Measurements from ENCODE around the gene RBM7. TPM values are rescaled to one million over a fixed set of nuclear protein-coding genes. Genes with fewer than 3 reads are reported as not detected.

The RBM7 gene
- total and polyA plus RNA-seq, 2 of the 13 experiments (the other 11 are each of a cell fraction or from before 2014, with no cell fraction given): 30.5 to 32.3 TPM

DNA sequence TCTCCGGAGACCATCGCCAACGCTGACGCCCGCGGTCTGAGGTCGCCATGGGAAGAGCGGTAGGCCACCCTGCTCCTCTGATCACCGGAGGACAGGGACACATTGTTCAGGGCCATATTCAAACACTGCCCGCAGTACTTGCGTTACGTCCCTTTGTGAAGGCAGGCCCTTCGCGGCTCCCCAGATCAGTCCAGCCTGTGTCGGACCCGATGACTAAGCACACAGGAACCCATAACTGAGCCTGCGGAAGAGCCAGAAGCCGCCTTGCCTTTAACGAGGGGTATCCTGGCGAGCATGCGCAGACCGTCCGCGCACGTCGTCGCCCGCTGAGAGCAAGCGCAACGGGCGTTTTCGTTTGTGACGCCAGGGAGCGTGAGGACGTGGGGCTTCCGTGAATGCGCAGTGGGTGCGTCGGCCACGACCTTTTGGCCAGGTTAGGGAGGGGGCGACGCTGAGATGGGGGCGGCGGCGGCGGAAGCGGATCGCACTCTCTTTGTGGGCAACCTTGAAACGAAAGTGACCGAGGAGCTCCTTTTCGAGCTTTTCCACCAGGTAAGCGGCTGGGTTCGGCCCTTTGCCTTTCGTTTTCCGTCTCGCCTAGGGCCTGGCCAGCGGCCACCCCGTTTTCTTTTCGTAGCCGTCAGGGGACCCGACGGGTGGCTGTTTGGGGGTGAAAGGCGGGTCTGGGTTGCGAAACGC is at the start of gene RBM7, which contains the start of gene C11orf71 (continued):
- TF ChIP-seq, protein P1, sequence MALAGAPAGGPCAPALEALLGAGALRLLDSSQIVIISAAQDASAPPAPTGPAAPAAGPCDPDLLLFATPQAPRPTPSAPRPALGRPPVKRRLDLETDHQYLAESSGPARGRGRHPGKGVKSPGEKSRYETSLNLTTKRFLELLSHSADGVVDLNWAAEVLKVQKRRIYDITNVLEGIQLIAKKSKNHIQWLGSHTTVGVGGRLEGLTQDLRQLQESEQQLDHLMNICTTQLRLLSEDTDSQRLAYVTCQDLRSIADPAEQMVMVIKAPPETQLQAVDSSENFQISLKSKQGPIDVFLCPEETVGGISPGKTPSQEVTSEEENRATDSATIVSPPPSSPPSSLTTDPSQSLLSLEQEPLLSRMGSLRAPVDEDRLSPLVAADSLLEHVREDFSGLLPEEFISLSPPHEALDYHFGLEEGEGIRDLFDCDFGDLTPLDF (CRISPR knock-in tag; IDR thresholded peaks at IDR 0.05): peak; percentile 67; the same call in 1 of the 2 replicates
- TF ChIP-seq ZNF124 (CRISPR knock-in tag; IDR thresholded peaks at IDR 0.05): no peak
- TF ChIP-seq, protein P2, sequence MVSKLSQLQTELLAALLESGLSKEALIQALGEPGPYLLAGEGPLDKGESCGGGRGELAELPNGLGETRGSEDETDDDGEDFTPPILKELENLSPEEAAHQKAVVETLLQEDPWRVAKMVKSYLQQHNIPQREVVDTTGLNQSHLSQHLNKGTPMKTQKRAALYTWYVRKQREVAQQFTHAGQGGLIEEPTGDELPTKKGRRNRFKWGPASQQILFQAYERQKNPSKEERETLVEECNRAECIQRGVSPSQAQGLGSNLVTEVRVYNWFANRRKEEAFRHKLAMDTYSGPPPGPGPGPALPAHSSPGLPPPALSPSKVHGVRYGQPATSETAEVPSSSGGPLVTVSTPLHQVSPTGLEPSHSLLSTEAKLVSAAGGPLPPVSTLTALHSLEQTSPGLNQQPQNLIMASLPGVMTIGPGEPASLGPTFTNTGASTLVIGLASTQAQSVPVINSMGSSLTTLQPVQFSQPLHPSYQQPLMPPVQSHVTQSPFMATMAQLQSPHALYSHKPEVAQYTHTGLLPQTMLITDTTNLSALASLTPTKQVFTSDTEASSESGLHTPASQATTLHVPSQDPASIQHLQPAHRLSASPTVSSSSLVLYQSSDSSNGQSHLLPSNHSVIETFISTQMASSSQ (IDR thresholded peaks at IDR 0.05; ENCODE audit: low read depth): no peak
- TF ChIP-seq, protein P2 (CRISPR knock-in tag; IDR thresholded peaks at IDR 0.05; ENCODE audit: borderline replicate concordance): peak; percentile 60; the same call in 1 of the 2 replicates
- TF ChIP-seq, protein P3, sequence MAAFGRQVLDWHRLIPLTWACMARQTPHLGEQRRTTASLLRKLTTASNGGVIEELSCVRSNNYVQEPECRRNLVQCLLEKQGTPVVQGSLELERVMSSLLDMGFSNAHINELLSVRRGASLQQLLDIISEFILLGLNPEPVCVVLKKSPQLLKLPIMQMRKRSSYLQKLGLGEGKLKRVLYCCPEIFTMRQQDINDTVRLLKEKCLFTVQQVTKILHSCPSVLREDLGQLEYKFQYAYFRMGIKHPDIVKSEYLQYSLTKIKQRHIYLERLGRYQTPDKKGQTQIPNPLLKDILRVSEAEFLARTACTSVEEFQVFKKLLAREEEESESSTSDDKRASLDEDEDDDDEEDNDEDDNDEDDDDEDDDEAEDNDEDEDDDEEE (CRISPR knock-in tag; IDR thresholded peaks at IDR 0.05): peak; percentile 69; the same call in 1 of the 2 replicates
- peak; percentile 30; the same call in 1 of the 2 replicates for TF ChIP-seq HNF4A (CRISPR knock-in tag; IDR thresholded peaks at IDR 0.05)
- no peak for TF ChIP-seq ZNF556 (CRISPR knock-in tag; IDR thresholded peaks at IDR 0.05; ENCODE audit: borderline replicate concordance)
- TF ChIP-seq ZNF12 (CRISPR knock-in tag; IDR thresholded peaks at IDR 0.05): peak; percentile 13; the same call in 1 of the 2 replicates
- TF ChIP-seq GTF2F1 (IDR thresholded peaks at IDR 0.05; ENCODE audit: low read length): 0 out of 2 replicates have a peak, but pooled peaks have one; percentile 51
- TF ChIP-seq, protein P4, sequence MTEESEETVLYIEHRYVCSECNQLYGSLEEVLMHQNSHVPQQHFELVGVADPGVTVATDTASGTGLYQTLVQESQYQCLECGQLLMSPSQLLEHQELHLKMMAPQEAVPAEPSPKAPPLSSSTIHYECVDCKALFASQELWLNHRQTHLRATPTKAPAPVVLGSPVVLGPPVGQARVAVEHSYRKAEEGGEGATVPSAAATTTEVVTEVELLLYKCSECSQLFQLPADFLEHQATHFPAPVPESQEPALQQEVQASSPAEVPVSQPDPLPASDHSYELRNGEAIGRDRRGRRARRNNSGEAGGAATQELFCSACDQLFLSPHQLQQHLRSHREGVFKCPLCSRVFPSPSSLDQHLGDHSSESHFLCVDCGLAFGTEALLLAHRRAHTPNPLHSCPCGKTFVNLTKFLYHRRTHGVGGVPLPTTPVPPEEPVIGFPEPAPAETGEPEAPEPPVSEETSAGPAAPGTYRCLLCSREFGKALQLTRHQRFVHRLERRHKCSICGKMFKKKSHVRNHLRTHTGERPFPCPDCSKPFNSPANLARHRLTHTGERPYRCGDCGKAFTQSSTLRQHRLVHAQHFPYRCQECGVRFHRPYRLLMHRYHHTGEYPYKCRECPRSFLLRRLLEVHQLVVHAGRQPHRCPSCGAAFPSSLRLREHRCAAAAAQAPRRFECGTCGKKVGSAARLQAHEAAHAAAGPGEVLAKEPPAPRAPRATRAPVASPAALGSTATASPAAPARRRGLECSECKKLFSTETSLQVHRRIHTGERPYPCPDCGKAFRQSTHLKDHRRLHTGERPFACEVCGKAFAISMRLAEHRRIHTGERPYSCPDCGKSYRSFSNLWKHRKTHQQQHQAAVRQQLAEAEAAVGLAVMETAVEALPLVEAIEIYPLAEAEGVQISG (CRISPR knock-in tag; IDR thresholded peaks at IDR 0.05): peak; percentile 85
- TF ChIP-seq JUNB (CRISPR knock-in tag; IDR thresholded peaks at IDR 0.05; ENCODE audit: borderline replicate concordance): peak; percentile 76; the same call in 1 of the 2 replicates
- TF ChIP-seq, protein P5, sequence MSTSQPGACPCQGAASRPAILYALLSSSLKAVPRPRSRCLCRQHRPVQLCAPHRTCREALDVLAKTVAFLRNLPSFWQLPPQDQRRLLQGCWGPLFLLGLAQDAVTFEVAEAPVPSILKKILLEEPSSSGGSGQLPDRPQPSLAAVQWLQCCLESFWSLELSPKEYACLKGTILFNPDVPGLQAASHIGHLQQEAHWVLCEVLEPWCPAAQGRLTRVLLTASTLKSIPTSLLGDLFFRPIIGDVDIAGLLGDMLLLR (CRISPR knock-in tag; IDR thresholded peaks at IDR 0.05): peak; percentile 69; the same call in 1 of the 2 replicates
- TF ChIP-seq YEATS4 (CRISPR knock-in tag; IDR thresholded peaks at IDR 0.05; ENCODE audit: borderline replicate concordance): peak; percentile 98
- peak; percentile 36; the same call in 1 of the 2 replicates for TF ChIP-seq EED (CRISPR knock-in tag; IDR thresholded peaks at IDR 0.05)
- TF ChIP-seq, protein P6, sequence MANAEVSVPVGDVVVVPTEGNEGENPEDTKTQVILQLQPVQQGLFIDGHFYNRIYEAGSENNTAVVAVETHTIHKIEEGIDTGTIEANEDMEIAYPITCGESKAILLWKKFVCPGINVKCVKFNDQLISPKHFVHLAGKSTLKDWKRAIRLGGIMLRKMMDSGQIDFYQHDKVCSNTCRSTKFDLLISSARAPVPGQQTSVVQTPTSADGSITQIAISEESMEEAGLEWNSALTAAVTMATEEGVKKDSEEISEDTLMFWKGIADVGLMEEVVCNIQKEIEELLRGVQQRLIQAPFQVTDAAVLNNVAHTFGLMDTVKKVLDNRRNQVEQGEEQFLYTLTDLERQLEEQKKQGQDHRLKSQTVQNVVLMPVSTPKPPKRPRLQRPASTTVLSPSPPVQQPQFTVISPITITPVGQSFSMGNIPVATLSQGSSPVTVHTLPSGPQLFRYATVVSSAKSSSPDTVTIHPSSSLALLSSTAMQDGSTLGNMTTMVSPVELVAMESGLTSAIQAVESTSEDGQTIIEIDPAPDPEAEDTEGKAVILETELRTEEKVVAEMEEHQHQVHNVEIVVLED (CRISPR knock-in tag; IDR thresholded peaks at IDR 0.05; ENCODE audit: borderline replicate concordance): peak; percentile 99
- peak; percentile 92 for TF ChIP-seq THAP11 (CRISPR knock-in tag; IDR thresholded peaks at IDR 0.05)
- TF ChIP-seq GZF1 (CRISPR knock-in tag; IDR thresholded peaks at IDR 0.05): 0 out of 2 replicates have a peak, but pooled peaks have one; percentile 38
